GM13976 (cell line): Measurements from ENCODE around the gene PDIA6.

Experiments used
- DNase-seq: peaks from one replicate; pipeline ENCODE4 v3.0.0; 2012; ENCODE audit warnings: low spot score
- CTCF ChIP-seq: IDR thresholded peaks from 2 replicates; pipeline ENCODE4 v1.5.1; 2012; ENCODE audit warnings: borderline replicate concordance, mild to moderate bottlenecking; ENCODE audit not compliant: insufficient read depth; ENCODE audit errors: extremely low read depth, missing control alignments, control extremely low read depth
- in situ Hi-C: fragments of 300-500 bp; cut with MboI; formaldehyde crosslinking; loops from one replicate; pipeline ENCODE4 v1.12.0; 2022; ENCODE audit warnings: low sequenced_read_pairs, mixed read lengths, inconsistent platforms; ENCODE audit not compliant: unreplicated experiment

PDIA6 gene

GRCh38 chr2:10760794-10761504 lies 51.6 kb downstream of the PDIA6 start:
- DNase-seq: no peak
- in situ Hi-C loops: no loop called here
- no peak for TF ChIP-seq CTCF

GRCh38 chr2:10759151-10759714 lies 53.4 kb downstream of the PDIA6 start:
- no peak for DNase-seq
- no peak for TF ChIP-seq CTCF
- in situ Hi-C loops: no loop called here

- no peak for TF ChIP-seq CTCF
- no peak for DNase-seq
Observed at GRCh38 chr2:10757814-10758286, 54.7 kb downstream of the PDIA6 start.

GRCh38 chr2:10755621-10756020 lies 57.0 kb downstream of the PDIA6 start:
- in situ Hi-C loops: no loop called here
- no peak for TF ChIP-seq CTCF
- DNase-seq: no peak

More at GRCh38 chr2:10757814-10758286, 54.7 kb downstream of the PDIA6 start:
- in situ Hi-C loops: no loop called here

- no peak for DNase-seq
- in situ Hi-C loops: no loop called here
- TF ChIP-seq CTCF: no peak
Observed at GRCh38 chr2:10753876-10754275, 58.7 kb downstream of the PDIA6 start.

GRCh38 chr2:10753156-10753555 lies 59.4 kb downstream of the PDIA6 start:
- no peak for TF ChIP-seq CTCF
- DNase-seq: no peak
- in situ Hi-C loops: no loop called here
